ENCODE data around the gene LCN9.
A peak's percentile ranks its signal among the peaks of the same experiment; 100 is the strongest.

Gene LCN9

GRCh38 chr9:135698236-135698635, 35.1 kb downstream of the LCN9 start:
- ChIA-PET CTCF (no interaction called here), POLR2A (no interaction called here)
- 86% methylated on average over 21 of the region's 21 CpGs for WGBS (ENCODE audit: insufficient coverage)
- Histone ChIP-seq H3K27me3 (replicated peaks in 2 of 5; ENCODE audit: control insufficient read depth in 4 of 5, insufficient read depth in 5 of 5, low read length in 4 of 5) (peaks cover 0 to 73% (median 15%) of the 10 kb centered on the region in 5 experiments), H3K4me1 (ENCODE audit: control extremely low read depth in 1 of 4, control insufficient read depth in 4 of 4, insufficient read depth in 4 of 4, low read length in 3 of 4) (peaks cover 0 to 10% (median 5%) of the 10 kb centered on the region in 4 experiments), H3K36me3 (ENCODE audit: control insufficient read depth in 4 of 4, insufficient read depth in 4 of 4, low read length in 3 of 4) (no peaks in the 10 kb centered on the region), H3K4me3 (ENCODE audit: control insufficient read depth in 1 of 7, extremely low read depth in 1 of 7, insufficient read depth in 4 of 7, low read depth in 2 of 7, low read length in 6 of 7) (no peak overlapping the region), H3K27ac (ENCODE audit: insufficient read depth in 1 of 2, low read depth in 1 of 2, low read length in 2 of 2, poor library complexity in 1 of 2, severe bottlenecking in 2 of 2) (no peak overlapping the region), H3K9me3 (ENCODE audit: control extremely low read depth in 1 of 5, control insufficient read depth in 4 of 5, insufficient read depth in 2 of 5, low read depth in 1 of 5, low read length in 4 of 5) (no peaks in the 10 kb centered on the region)
- DNase-seq = no peak

GRCh38 chr9:135698767-135699166, 35.7 kb downstream of the LCN9 start:
- no peak overlapping the region for H3K4me3 ChIP-seq (ENCODE audit: control insufficient read depth in 1 of 7, extremely low read depth in 1 of 7, insufficient read depth in 4 of 7, low read depth in 2 of 7, low read length in 6 of 7)
- ChIA-PET POLR2A (no interaction called here), CTCF (no interaction called here)
- WGBS (ENCODE audit: insufficient coverage) = 69% methylated on average over 18 of the region's 19 CpGs
- H3K36me3 ChIP-seq (ENCODE audit: control insufficient read depth in 4 of 4, insufficient read depth in 4 of 4, low read length in 3 of 4) = no peaks in the 10 kb centered on the region
- no peaks in the 10 kb centered on the region for H3K9me3 ChIP-seq (ENCODE audit: control extremely low read depth in 1 of 5, control insufficient read depth in 4 of 5, insufficient read depth in 2 of 5, low read depth in 1 of 5, low read length in 4 of 5)
- peaks cover 0 to 10% (median 5%) of the 10 kb centered on the region in 4 experiments for H3K4me1 ChIP-seq (ENCODE audit: control extremely low read depth in 1 of 4, control insufficient read depth in 4 of 4, insufficient read depth in 4 of 4, low read length in 3 of 4)
- H3K27me3 ChIP-seq (replicated peaks in 2 of 5; ENCODE audit: control insufficient read depth in 4 of 5, insufficient read depth in 5 of 5, low read length in 4 of 5) = peaks cover 0 to 73% (median 18%) of the 10 kb centered on the region in 5 experiments
- H3K27ac ChIP-seq (ENCODE audit: insufficient read depth in 1 of 2, low read depth in 1 of 2, low read length in 2 of 2, poor library complexity in 1 of 2, severe bottlenecking in 2 of 2) = no peak overlapping the region
- DNase-seq = no peak

- no peak for DNase-seq
- Histone ChIP-seq H3K27me3 (replicated peaks in 2 of 5; ENCODE audit: control insufficient read depth in 4 of 5, insufficient read depth in 5 of 5, low read length in 4 of 5) (peaks cover 0 to 75% (median 16%) of the 10 kb centered on the region in 5 experiments), H3K4me1 (ENCODE audit: control extremely low read depth in 1 of 4, control insufficient read depth in 4 of 4, insufficient read depth in 4 of 4, low read length in 3 of 4) (peaks cover 0 to 10% (median 5%) of the 10 kb centered on the region in 4 experiments), H3K9me3 (ENCODE audit: control extremely low read depth in 1 of 5, control insufficient read depth in 4 of 5, insufficient read depth in 2 of 5, low read depth in 1 of 5, low read length in 4 of 5) (no peaks in the 10 kb centered on the region), H3K4me3 (ENCODE audit: control insufficient read depth in 1 of 7, extremely low read depth in 1 of 7, insufficient read depth in 4 of 7, low read depth in 2 of 7, low read length in 6 of 7) (no peak within 1 kb of the TSS), H3K36me3 (ENCODE audit: control insufficient read depth in 4 of 4, insufficient read depth in 4 of 4, low read length in 3 of 4) (no peaks in the 10 kb centered on the region), H3K27ac (ENCODE audit: insufficient read depth in 1 of 2, low read depth in 1 of 2, low read length in 2 of 2, poor library complexity in 1 of 2, severe bottlenecking in 2 of 2) (no peak within 1 kb of the TSS)
- WGBS (ENCODE audit: insufficient coverage) = 82% methylated on average over 17 of the region's 30 CpGs
- CTCF ChIA-PET = no interaction called here
- POLR2A ChIA-PET = no interaction called here
Observed at GRCh38 chr9:135699440-135699839, 36.3 kb downstream of the LCN9 start, which contains the start of gene SOHLH1. Gene SOHLH1, minus strand, starts transcription at chr9:135699481. Its CDS starts 14 bp downstream, at chr9:135699467.

- no peaks in the 10 kb centered on the region for H3K9me3 ChIP-seq (ENCODE audit: control extremely low read depth in 1 of 5, control insufficient read depth in 4 of 5, insufficient read depth in 2 of 5, low read depth in 1 of 5, low read length in 4 of 5)
- 77% methylated on average over 13 of the region's 15 CpGs for WGBS (ENCODE audit: insufficient coverage)
- peaks cover 0 to 74% (median 16%) of the 10 kb centered on the region in 5 experiments for H3K27me3 ChIP-seq (replicated peaks in 2 of 5; ENCODE audit: control insufficient read depth in 4 of 5, insufficient read depth in 5 of 5, low read length in 4 of 5)
- POLR2A ChIA-PET = no interaction called here
- CTCF ChIA-PET = no interaction called here
- no peak overlapping the region for H3K27ac ChIP-seq (ENCODE audit: insufficient read depth in 1 of 2, low read depth in 1 of 2, low read length in 2 of 2, poor library complexity in 1 of 2, severe bottlenecking in 2 of 2)
- no peak for DNase-seq
- peaks cover 0 to 10% (median 5%) of the 10 kb centered on the region in 4 experiments for H3K4me1 ChIP-seq (ENCODE audit: control extremely low read depth in 1 of 4, control insufficient read depth in 4 of 4, insufficient read depth in 4 of 4, low read length in 3 of 4)
- no peak overlapping the region for H3K4me3 ChIP-seq (ENCODE audit: control insufficient read depth in 1 of 7, extremely low read depth in 1 of 7, insufficient read depth in 4 of 7, low read depth in 2 of 7, low read length in 6 of 7)
- no peaks in the 10 kb centered on the region for H3K36me3 ChIP-seq (ENCODE audit: control insufficient read depth in 4 of 4, insufficient read depth in 4 of 4, low read length in 3 of 4)
Observed at GRCh38 chr9:135700525-135700924, 37.4 kb downstream of the LCN9 start.

- H3K27me3 ChIP-seq (replicated peaks in 2 of 5; ENCODE audit: control insufficient read depth in 4 of 5, insufficient read depth in 5 of 5, low read length in 4 of 5) = peaks cover 0 to 66% (median 16%) of the 10 kb centered on the region in 5 experiments
- ChIA-PET POLR2A (no interaction called here), CTCF (no interaction called here)
- no peaks in the 10 kb centered on the region for H3K9me3 ChIP-seq (ENCODE audit: control extremely low read depth in 1 of 5, control insufficient read depth in 4 of 5, insufficient read depth in 2 of 5, low read depth in 1 of 5, low read length in 4 of 5)
- WGBS (ENCODE audit: insufficient coverage) = 26% methylated on average over 30 of the region's 40 CpGs
- no peaks in the 10 kb centered on the region for H3K36me3 ChIP-seq (ENCODE audit: control insufficient read depth in 4 of 4, insufficient read depth in 4 of 4, low read length in 3 of 4)
- DNase-seq = peak in 2 of 3 donors; percentile 15 to 34
- H3K27ac ChIP-seq (ENCODE audit: insufficient read depth in 1 of 2, low read depth in 1 of 2, low read length in 2 of 2, poor library complexity in 1 of 2, severe bottlenecking in 2 of 2) = no peak overlapping the region
- peaks cover 0 to 10% (median 5%) of the 10 kb centered on the region in 4 experiments for H3K4me1 ChIP-seq (ENCODE audit: control extremely low read depth in 1 of 4, control insufficient read depth in 4 of 4, insufficient read depth in 4 of 4, low read length in 3 of 4)
- H3K4me3 ChIP-seq (ENCODE audit: control insufficient read depth in 1 of 7, extremely low read depth in 1 of 7, insufficient read depth in 4 of 7, low read depth in 2 of 7, low read length in 6 of 7) = no peak overlapping the region
Observed at GRCh38 chr9:135701067-135701958, 38.2 kb downstream of the LCN9 start.

- ChIA-PET POLR2A (no interaction called here), CTCF (no interaction called here)
- H3K27ac ChIP-seq (ENCODE audit: insufficient read depth in 1 of 2, low read depth in 1 of 2, low read length in 2 of 2, poor library complexity in 1 of 2, severe bottlenecking in 2 of 2) = no peak within 1 kb of the TSS
- H3K4me3 ChIP-seq (ENCODE audit: control insufficient read depth in 1 of 7, extremely low read depth in 1 of 7, insufficient read depth in 4 of 7, low read depth in 2 of 7, low read length in 6 of 7) = peak within 1 kb of the TSS in 1 of 7 experiments; percentile 10
- peaks cover 0 to 63% (median 16%) of the 10 kb centered on the region in 5 experiments for H3K27me3 ChIP-seq (replicated peaks in 2 of 5; ENCODE audit: control insufficient read depth in 4 of 5, insufficient read depth in 5 of 5, low read length in 4 of 5)
- H3K9me3 ChIP-seq (ENCODE audit: control extremely low read depth in 1 of 5, control insufficient read depth in 4 of 5, insufficient read depth in 2 of 5, low read depth in 1 of 5, low read length in 4 of 5) = no peaks in the 10 kb centered on the region
- peaks cover 0 to 10% (median 5%) of the 10 kb centered on the region in 4 experiments for H3K4me1 ChIP-seq (ENCODE audit: control extremely low read depth in 1 of 4, control insufficient read depth in 4 of 4, insufficient read depth in 4 of 4, low read length in 3 of 4)
- WGBS (ENCODE audit: insufficient coverage) = 15% methylated on average over 52 of the region's 66 CpGs
- no peaks in the 10 kb centered on the region for H3K36me3 ChIP-seq (ENCODE audit: control insufficient read depth in 4 of 4, insufficient read depth in 4 of 4, low read length in 3 of 4)
- peak; percentile 22 to 60 (median 57) for DNase-seq
Observed at GRCh38 chr9:135701959-135702721, 39.0 kb downstream of the LCN9 start, which contains the start of gene KCNT1. Gene KCNT1, plus strand, starts transcription at chr9:135702185. Its CDS starts 74 bp downstream, at chr9:135702259.

All from common myeloid progenitor, CD34-positive (primary cell).